ENCODE results near the gene LAMC2.

The LAMC2 gene

DNA sequence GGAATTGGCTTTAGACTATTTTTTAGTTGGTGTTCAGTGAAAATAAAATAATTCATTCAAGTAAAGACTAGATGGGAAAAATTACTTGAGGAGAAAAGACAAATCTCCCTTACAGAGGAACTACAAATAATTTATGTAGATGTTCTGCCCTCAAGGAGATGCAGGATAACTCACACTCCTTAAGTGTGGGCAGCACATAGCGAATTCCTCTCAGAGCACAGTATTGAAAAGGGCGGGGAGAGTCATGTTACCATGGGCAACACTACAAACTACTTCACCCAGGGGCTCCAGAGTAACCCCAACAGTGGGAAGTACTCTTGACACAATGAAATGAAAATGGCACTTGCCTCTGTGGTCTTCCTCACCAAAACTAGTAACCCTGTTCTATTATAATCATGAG, 20.6 kb upstream of the LAMC2 start:
- TF ChIP-seq, protein P1, sequence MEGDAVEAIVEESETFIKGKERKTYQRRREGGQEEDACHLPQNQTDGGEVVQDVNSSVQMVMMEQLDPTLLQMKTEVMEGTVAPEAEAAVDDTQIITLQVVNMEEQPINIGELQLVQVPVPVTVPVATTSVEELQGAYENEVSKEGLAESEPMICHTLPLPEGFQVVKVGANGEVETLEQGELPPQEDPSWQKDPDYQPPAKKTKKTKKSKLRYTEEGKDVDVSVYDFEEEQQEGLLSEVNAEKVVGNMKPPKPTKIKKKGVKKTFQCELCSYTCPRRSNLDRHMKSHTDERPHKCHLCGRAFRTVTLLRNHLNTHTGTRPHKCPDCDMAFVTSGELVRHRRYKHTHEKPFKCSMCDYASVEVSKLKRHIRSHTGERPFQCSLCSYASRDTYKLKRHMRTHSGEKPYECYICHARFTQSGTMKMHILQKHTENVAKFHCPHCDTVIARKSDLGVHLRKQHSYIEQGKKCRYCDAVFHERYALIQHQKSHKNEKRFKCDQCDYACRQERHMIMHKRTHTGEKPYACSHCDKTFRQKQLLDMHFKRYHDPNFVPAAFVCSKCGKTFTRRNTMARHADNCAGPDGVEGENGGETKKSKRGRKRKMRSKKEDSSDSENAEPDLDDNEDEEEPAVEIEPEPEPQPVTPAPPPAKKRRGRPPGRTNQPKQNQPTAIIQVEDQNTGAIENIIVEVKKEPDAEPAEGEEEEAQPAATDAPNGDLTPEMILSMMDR (IDR thresholded peaks at IDR 0.05; ENCODE audit: extremely low read depth, insufficient read depth, missing control alignments), result no peak
- no peak for DNase-seq (ENCODE audit: low spot score)
- in situ Hi-C loops (cut with MboI; ENCODE audit: low pct_unique_long_range_greater_than_20kb, low sequenced_read_pairs, unreplicated experiment), result no loop called here

DNA sequence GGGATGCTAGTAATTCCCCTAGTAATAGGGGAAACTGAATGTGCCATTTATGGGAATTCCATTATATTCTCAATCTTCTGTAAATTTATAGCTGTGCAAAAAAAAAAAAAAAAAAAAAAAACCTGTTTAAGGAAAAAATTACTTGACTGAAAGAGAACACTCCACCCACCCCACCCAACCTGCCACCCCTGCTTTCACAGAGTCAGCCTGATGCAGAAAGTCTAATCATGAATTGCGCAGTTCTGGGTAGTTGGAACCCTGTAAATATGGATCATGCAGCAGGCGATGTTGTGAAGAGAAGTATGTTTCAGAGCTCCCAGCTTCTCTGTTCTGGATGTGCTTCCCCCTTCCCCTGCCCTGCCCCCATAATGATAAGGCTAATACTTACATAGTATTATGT, 19.6 kb upstream of the LAMC2 start:
- TF ChIP-seq, protein P1 (IDR thresholded peaks at IDR 0.05; ENCODE audit: extremely low read depth, insufficient read depth, missing control alignments), result no peak
- in situ Hi-C loops (cut with MboI; ENCODE audit: low pct_unique_long_range_greater_than_20kb, low sequenced_read_pairs, unreplicated experiment), result no loop called here
- DNase-seq (ENCODE audit: low spot score), result no peak

DNA sequence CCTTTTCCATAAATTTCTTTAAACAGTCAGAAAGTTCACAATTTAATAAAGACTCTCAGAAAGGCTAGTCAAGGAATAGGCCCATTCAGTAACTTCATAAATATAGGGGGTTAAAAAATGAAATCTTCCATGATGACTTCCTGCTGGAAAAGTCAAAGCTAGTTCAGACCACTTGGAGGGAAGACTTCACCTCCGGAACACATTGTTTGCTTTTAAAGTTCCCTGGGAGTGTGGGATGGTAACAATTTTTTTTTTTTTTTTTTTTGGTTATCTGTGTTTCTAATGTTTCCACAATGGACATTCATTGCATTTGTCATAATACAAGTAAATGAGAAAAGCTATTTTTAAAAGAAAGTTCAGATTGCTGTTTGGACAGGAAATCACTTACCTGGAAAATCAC, 18.4 kb upstream of the LAMC2 start:
- DNase-seq (ENCODE audit: low spot score), result no peak
- TF ChIP-seq, protein P1 (IDR thresholded peaks at IDR 0.05; ENCODE audit: extremely low read depth, insufficient read depth, missing control alignments), result no peak
- in situ Hi-C loops (cut with MboI; ENCODE audit: low pct_unique_long_range_greater_than_20kb, low sequenced_read_pairs, unreplicated experiment), result no loop called here

DNA sequence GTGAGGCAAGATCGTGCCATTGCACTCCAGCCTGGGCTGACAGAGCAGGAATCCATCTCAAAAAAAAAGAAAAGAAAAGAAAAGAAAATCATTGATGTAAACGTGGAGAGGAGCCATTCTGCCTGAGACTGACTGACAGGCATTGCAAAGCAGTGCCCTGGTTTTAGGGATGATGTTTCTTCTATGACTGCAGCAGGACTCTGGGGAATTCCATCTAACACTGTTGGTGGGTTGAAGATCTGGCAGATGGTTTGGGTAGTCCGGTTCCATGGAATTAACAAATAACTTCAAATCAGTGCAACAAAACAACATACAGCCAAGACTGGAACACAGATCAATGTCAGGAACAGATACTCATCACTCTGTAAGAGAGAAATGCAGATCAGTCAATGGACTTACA, 17.8 kb upstream of the LAMC2 start:
- TF ChIP-seq, protein P1 (IDR thresholded peaks at IDR 0.05; ENCODE audit: extremely low read depth, insufficient read depth, missing control alignments), result no peak
- in situ Hi-C loops (cut with MboI; ENCODE audit: low pct_unique_long_range_greater_than_20kb, low sequenced_read_pairs, unreplicated experiment), result no loop called here
- no peak for DNase-seq (ENCODE audit: low spot score)

DNA sequence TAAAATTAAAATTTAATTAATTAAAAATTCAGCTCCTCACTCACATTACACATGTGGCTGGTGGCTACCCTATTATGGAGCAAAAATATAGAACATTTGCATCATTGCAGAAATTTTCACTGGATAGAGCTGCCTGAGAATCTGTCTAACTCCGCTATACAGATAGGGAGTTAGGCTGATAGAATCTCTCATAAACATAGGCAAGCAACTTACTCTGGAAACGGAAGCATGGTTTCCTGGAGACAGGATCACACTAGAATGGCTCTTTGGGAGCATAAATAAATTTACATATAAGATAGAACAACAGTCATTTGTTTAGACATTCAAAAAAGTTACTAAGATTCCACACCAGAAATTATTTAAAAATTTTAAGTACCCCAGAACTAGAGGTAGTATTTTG, 12.2 kb upstream of the LAMC2 start:
- in situ Hi-C loops (cut with MboI; ENCODE audit: low pct_unique_long_range_greater_than_20kb, low sequenced_read_pairs, unreplicated experiment), result no loop called here
- no peak for DNase-seq (ENCODE audit: low spot score)
- TF ChIP-seq, protein P1 (IDR thresholded peaks at IDR 0.05; ENCODE audit: extremely low read depth, insufficient read depth, missing control alignments), result no peak

DNA sequence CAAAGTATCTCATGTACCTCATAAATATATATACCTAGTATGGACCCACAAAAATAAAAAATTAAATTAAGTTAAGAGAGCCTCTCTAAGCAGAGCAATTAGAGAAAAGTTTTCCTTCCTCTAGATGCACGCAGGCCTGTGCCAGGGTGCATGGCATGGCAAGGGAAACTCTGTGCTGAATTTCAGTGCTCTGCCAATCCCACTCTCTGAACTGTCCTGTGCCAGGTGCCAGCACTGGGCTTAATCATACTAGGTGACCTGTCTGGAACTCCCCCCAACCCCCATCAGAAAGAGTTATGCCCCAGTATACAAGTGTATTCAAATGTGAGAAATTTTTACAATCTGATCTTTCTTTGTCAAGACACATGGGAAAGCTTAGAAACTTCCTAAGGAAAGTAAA, 10.4 kb upstream of the LAMC2 start:
- no peak for DNase-seq (ENCODE audit: low spot score)
- TF ChIP-seq, protein P1 (IDR thresholded peaks at IDR 0.05; ENCODE audit: extremely low read depth, insufficient read depth, missing control alignments), result no peak
- in situ Hi-C loops (cut with MboI; ENCODE audit: low pct_unique_long_range_greater_than_20kb, low sequenced_read_pairs, unreplicated experiment), result no loop called here

DNA sequence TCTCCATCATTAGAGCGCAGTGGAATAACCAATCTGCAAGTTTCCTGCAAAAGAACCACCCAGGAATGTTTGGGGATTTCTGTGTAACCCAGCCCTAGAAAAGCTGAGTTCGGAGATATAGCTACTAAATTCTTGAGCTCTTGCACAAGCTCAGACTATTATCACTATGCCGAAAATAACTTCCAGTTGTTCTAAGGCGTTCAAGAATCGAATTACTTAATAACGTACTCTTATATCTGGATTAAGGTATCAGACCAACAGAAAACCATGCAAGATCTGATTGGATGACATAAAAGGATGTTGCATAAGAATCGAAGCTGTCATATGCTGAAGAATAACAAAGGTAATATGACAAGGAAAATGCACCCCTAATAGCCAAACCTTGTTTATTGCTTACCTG, 7.5 kb upstream of the LAMC2 start:
- TF ChIP-seq, protein P1 (IDR thresholded peaks at IDR 0.05; ENCODE audit: extremely low read depth, insufficient read depth, missing control alignments), result no peak
- in situ Hi-C loops (cut with MboI; ENCODE audit: low pct_unique_long_range_greater_than_20kb, low sequenced_read_pairs, unreplicated experiment), result no loop called here
- no peak for DNase-seq (ENCODE audit: low spot score)
